NCI-H1930 (cell line): ENCODE measurements around the gene WFDC9.
"Not testable (repeated sequence)": the region's sequence is repeated elsewhere in the genome, so short reads cannot be mapped to it uniquely, and the experiment has no call there.

Experiments used
- DNase-seq, 2 experiments: peaks; one replicate each; lab custom pipeline; 2025; lab: John Stamatoyannopoulos, UW

Gene WFDC9

GRCh38 chr20:45592574-45593189 lies 38.4 kb downstream of the WFDC9 start:
- peak; percentile 19 to 38 for DNase-seq

DNA sequence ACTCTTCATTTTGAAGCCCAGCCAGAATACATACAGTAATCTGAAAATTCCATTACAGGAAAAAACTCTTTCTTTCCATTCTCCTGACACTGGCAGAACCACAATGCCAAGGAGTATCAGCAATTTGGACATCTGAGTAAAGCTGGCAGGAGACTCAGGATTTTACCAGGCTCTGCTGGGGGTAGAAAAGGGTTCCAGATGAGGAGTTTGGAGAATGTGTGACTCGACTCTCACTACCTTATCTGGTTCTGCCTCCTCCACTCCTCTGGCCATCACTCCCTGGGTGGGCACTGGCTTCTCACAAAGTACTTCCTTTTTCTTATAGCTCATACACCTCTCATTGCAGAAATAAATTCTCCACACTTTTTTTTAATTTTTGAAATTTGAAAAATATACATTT lies 41.4 kb downstream of the WFDC9 start:
- no peak for DNase-seq

DNA sequence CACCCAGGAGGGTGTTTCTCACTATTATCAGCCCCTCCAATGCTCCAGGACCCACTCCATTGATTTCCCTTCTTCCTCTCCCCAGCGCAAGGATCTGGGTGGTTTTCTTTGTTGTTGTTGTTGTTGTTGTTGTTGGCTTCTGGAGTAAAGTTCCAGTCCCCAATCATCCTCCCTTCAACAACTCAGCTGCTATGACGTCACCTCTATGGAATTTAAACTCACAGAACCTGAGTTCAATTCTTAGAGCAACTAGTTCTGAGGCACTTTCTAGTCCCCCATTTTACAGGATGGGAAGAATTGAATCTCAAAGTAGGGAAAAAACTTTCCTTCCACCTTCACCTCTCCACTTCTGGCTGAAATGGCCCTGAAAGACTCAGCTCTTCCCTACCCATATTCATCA lies 42.3 kb downstream of the WFDC9 start:
- DNase-seq: no peak

DNA sequence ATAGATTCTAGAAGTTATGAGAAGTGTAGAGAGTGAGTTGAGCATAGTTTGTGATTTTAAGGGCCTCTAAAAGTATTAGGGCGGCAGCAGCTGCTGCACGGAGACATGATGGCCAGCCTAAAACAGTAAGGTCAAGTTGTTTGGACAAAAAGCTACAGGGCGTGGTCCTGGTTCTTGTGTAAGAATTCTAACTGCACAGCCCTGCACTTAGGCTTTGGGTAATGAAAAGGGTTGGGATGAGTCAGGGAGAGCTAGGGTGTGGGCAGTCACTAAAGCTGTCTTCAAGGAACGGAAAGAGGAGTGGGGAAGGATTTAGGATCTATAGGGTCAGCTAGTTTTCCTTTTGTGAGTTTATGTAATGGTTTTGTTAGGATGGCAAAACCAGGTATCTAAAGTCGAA lies 45.1 kb downstream of the WFDC9 start:
- DNase-seq: not testable (repeated sequence)

- not testable (repeated sequence) for DNase-seq
Measured at GRCh38 chr20:45584294-45584693, 46.8 kb downstream of the WFDC9 start.

DNA sequence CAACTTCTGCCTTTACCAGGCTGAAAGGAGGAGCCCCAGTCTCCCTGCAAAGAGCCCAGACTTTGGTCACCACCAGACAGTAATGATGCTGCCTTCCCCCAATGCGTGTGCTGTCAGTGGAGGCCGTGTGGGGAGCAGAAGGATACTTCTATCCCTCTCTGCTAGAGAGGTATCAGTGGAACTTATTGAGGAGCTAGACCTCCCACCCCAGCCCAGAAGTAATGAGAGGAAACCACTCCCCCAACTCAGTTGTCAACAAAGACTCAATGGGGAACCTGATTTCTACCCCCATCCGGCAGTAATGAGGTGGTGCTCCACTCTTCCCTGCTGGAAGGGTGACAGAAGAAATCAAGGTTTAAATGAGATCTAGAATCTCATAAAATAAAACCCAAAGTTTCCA lies 47.6 kb downstream of the WFDC9 start:
- DNase-seq: no peak

DNA sequence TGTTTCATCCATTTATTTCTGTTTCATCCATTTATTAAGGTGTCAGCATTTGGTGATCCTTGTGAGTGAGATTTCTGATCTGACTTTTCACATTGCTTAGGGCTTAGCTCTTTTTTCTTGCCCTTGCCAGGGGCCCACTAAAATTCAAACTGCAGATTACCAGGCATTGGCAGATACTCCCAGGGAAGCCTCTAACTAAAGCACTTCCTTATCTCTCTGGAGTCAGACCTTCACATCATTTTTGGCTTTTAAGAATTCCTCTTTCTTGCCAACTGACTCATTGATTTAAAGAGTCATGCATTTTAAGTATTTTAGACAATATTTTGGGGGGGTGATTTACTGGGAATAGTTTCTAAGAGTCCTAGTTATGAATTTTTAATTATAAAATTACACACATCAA lies 49.4 kb downstream of the WFDC9 start:
- no peak for DNase-seq

DNA sequence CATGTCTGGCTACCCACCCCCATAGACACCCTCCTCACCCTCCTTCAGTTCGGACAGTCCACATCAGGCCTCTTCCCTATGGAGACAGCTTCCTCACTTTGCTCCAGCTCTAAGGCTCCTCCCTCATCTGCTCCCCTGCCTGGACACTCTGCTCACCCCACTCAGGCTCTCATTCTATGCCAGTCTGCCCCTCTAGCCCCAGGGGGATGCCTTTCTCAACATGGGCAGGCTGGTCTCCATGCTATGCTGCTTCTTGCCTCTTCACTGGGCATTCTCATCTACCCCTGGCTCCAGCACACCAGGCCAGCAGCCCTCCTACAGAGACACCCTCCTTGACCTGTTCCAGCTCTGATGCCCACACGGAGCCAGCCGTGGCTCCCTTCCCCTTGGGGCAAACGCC lies 51.9 kb downstream of the WFDC9 start, which contains the start of gene WFDC8:
WFDC8 (minus strand) TSS at position 101 of the 400 bp plus-strand sequence; CDS start at position 64, 37 bp downstream.
- DNase-seq: no peak

DNA sequence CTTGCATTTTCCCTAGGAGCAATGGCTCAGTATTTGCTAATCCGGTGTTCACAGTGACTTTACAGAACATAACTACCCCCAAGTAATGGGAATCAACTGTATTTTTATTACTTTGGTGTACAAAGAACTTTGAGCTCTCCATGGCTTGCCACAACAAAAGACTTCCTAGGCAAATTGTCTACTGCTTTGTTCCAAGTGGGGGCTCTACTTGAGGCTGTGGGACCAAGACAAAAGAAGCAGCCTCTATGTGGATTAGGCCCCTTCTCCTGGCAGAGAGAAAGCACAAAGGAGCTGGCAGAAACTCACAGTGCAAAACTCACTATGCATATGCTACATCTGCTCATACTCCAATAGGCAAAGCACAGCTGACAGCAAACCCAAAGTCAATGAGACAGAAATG lies 52.9 kb downstream of the WFDC9 start:
- DNase-seq: no peak

DNA sequence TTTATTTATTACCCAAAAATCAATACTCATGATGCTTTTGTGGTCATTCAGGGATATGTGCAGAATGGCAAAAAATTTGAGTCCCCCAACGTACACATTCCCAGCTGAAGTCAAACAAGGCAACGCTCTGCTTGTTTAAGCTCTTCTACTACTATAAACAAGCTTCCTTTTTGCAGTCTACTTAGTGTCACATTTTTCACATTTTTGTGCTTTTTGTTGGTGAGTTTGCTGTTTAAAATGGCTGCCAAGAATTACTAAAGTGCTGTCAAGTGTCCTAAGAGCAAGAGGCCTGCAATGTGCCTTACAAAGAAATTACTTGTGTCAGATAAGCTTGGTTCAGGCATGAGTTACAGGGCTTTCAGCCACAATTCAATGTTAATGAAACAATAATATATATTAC lies 54.1 kb downstream of the WFDC9 start:
- no peak for DNase-seq

- no peak for DNase-seq
Measured at GRCh38 chr20:45575931-45576330, 55.2 kb downstream of the WFDC9 start.

GRCh38 chr20:45569650-45570049 lies 61.4 kb downstream of the WFDC9 start:
- DNase-seq: not testable (repeated sequence)

- no peak for DNase-seq
Measured at GRCh38 chr20:45564760-45565276, 66.3 kb downstream of the WFDC9 start.
